Motor neuron (in vitro differentiated cells): ENCODE results near the gene GRB7. TPM values are rescaled to one million over a fixed set of nuclear protein-coding genes. Genes with fewer than 3 reads are reported as not detected.

Experiments used
- ATAC-seq, 8 experiments: fragments of 200-7000 bp; cut with Tn5 transposase; replicated peaks in 6 of 8; 2 replicates each; pipeline ENCODE4 v1.8.0; 2021; ENCODE audit warnings: mild to moderate bottlenecking in 8 of 8, moderate library complexity in 8 of 8
- H3K27ac ChIP-seq, 2 donors: fragments of 250-450 bp; sonication (Bioruptor Pico); 2 replicates each; pipeline ENCODE4 v1.9.0; 2021; ENCODE audit warnings: antibody characterized with exemption in 2 of 2, mild to moderate bottlenecking in 2 of 2, moderate library complexity in 1 of 2
- H3K4me1 ChIP-seq, 2 donors: fragments of 250-450 bp; sonication (Bioruptor Pico); replicated peaks in 1 of 2; 2 replicates each; pipeline ENCODE4 v1.6.1; 2021; ENCODE audit warnings: antibody characterized with exemption in 2 of 2, mild to moderate bottlenecking in 2 of 2, moderate library complexity in 1 of 2
- H3K4me3 ChIP-seq, 5 donors: fragments of 250-450 bp; sonication (Bioruptor Pico); 2 replicates each; pipeline ENCODE4 v1.9.0; 2021; ENCODE audit warnings: antibody characterized with exemption in 5 of 5, mild to moderate bottlenecking in 5 of 5, moderate library complexity in 4 of 5
- WGBS, 10 experiments: fragments of 450-650 bp; shearing (Covaris generic); methylation state at CpG; one replicate each; pipeline ENCODE4 v1.0.0; 2022; 5-methylcytosine and 5-hydroxymethylcytosine counted together
- in situ Hi-C, 9 experiments: fragments of 400-800 bp; cut with MboI; loops; one replicate each; pipeline ENCODE4 v1.15.0; 2021; ENCODE audit warnings: low sequenced_read_pairs in 9 of 9, low pct_unique_long_range_greater_than_20kb in 2 of 9; ENCODE audit not compliant: unreplicated experiment in 9 of 9
- total RNA-seq, 8 experiments: library from RNA; unstranded; fragments of 300-600 nt; gene quantifications; 2 replicates each; pipeline versions ENCODE4 v1.2.3 to v1.2.4, GENCODE V29; 2022

Gene GRB7
- total RNA-seq, 8 experiments from 2014 or later = 0.83 to 2.6 (median 1.8) TPM; not detected in 3

DNA sequence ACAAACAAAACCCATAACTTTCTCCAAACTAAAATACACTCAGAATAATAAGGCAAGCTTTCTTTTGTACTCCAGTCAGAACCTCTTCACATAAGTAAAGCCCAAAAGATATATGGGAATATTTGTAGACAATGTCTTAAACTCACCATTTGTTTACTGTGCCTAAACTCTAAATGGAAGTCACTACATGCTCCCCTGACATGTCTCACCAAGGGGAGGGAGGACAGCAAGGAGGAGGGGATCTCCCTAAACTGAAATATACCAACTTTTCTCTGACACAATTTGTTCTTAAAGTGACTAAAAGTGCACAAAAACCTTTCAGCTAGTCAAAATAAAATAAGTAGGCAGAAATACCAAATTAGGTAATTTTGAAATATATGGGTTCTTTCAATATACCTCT lies 38.5 kb downstream of the GRB7 start:
- in situ Hi-C loops = no loop called here
- Histone ChIP-seq H3K4me1 (no peaks in the 10 kb centered on the region), H3K27ac (no peak overlapping the region), H3K4me3 (no peak overlapping the region)
- no peak for ATAC-seq

DNA sequence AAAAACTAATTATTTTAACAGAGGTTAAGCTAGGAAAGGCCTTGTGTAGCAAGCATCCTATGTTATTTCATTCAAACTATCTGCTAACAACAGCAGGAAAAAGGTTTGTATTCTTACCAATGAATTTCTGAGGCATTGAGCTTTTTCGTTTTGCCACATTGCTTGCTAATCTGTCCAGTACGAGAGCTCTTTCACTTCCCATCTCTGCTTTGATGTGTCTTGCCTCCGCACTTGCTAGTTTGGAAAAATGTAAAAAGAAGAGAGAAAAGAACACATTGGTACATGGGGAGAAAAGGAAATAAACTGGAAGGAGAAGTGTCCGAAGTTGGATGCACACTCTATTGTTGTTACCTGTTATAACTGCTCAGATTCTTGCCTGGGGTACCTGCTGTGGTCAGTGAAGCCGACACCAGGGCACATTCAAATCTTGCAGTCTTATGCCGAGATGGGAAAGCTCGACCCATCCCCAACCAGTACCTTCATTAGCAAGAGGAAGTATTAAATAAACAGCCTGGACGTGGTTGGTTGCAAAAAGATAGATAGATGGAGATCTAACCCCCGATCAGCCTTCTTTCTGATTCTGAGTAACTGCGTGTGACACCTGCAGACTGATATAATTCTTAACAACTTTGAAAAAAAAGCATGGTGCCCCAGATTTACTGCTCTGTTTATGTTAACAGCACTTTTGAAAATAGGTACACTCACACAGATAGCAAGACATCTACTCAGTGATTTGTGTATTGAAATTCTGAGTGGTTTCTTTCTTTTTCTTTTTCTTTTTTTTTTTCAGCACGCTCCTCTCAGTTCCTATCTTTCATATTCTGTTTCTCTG lies 40.0 kb downstream of the GRB7 start:
- in situ Hi-C loops = no loop called here
- H3K4me1 ChIP-seq = no peaks in the 10 kb centered on the region
- no peak overlapping the region for H3K27ac ChIP-seq
- WGBS, 10 experiments = 19 to 72% (median 50%) methylated on average over 5 to 11 of the region's 11 CpGs
- ATAC-seq = no peak
- no peak overlapping the region for H3K4me3 ChIP-seq

DNA sequence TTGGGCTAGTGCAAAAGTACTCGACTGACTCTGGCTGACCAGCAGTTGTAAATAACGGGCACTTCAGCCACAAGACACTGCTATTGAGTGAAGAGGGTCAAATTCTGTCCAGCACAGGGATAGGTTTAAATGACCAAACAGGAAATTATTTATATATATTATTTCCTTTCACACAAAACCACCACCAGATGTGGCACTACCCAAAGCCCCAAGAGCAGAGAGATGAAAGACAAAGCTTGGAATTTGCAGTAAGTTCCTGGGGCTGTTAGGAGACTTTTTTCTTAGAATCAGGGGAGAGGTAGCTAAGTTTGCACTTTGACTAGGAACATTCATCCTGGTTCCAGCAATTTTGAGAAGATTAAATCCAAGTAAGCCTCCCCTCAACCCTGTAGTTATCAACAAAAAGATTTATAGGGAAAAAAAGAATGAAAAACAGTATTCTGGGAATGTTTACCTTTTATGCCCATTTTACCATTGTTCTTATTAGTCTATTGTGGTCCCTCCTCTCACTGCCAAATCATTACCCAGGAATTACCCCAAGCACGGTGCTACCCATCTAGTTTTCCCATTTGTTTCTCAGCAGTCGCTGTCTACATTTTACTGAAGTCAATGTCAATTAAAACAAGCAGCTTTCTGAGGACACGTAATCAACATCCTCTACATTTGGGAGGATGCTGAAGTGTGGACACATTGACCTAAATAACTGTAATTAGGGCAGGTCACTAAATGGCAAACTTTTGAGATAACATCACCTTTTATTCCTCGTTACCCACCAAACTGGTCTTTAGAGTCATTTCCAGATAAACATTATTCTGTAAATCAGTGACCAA lies 43.5 kb downstream of the GRB7 start:
- H3K4me3 ChIP-seq = no peak overlapping the region
- 23 to 81% (median 54%) methylated on average over 2 to 6 of the region's 6 CpGs for WGBS, 10 experiments
- in situ Hi-C loops = no loop called here
- no peak overlapping the region for H3K27ac ChIP-seq
- no peaks in the 10 kb centered on the region for H3K4me1 ChIP-seq
- no peak for ATAC-seq

DNA sequence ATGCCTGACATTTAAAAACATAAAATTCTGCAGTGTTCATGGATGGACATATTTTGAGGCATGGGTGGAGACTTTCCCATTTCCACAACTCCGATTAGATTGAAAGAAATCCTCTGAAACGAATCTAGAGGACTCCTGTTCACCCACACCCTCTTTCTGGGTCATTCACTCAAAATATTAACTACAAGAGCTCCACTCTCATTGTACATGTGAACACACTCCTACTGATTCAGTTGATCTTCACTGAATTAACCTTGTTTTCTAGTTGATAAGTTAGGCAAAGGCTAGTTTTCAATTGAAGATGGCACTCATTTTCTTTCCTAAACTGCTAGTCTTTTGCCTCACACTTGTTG lies 44.1 kb downstream of the GRB7 start:
- WGBS, 10 experiments = 15 to 73% (median 56%) methylated on average over 1 to 2 of the region's 2 CpGs; no CpG with 5 or more reads in 5 of the 10 experiments
- ATAC-seq = no peak
- H3K27ac ChIP-seq = no peak overlapping the region

DNA sequence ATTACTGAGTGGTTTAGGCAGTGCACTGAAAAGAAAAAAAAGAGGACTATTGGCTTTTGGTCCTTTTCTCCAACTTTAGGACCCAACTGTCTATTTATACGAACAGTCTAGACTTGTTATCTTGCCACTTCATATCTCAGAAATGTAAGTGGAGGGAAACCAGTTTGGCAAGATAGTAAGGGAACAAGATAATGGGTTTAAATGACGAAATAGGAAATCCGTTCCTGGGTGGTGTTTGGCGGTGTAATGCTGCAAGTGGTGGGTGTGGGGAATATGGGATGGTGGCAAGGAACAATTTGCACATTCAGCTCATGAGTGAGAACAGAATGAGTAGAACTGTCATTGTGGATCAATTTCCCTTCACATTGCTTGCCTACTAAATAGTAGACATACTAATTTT lies 44.7 kb downstream of the GRB7 start:
- in situ Hi-C loops = no loop called here
- ATAC-seq = no peak
- no peaks in the 10 kb centered on the region for H3K4me1 ChIP-seq
- no peak overlapping the region for H3K27ac ChIP-seq
- no peak overlapping the region for H3K4me3 ChIP-seq
- 25 to 100% (median 75%) methylated on average over 1 to 4 of the region's 4 CpGs; no CpG with 5 or more reads in 3 of the 10 experiments for WGBS, 10 experiments

More for the DNA sequence above, 44.1 kb downstream of the GRB7 start:
- in situ Hi-C loops = no loop called here
- Histone ChIP-seq H3K4me3 (no peak overlapping the region), H3K4me1 (no peaks in the 10 kb centered on the region)

DNA sequence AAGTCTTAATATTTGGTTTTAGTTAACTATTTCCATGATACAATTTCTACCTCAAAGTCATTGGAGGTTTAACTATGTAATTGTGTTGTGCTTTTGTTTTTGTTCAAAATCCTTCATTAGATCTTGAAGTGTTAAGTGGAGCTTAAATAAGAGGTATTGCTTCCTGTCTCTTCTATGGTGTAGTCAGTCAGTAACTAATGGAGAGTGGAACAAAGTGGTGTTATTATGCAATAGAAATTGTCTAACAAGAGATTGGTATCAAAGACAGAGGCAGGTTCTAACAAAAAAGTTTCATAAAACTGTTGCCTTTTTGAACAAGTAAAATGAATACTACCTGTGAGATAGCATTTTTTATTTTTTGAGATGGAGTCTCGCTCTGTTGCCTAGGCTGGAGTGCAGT lies 45.2 kb downstream of the GRB7 start:
- Histone ChIP-seq H3K4me3 (no peak overlapping the region), H3K4me1 (no peaks in the 10 kb centered on the region), H3K27ac (no peak overlapping the region)
- ATAC-seq = no peak
- WGBS, 10 experiments = 67 to 86% (median 75%) methylated on average over 1 of the region's 1 CpG; no CpG with 5 or more reads in 6 of the 10 experiments
- in situ Hi-C loops = no loop called here

DNA sequence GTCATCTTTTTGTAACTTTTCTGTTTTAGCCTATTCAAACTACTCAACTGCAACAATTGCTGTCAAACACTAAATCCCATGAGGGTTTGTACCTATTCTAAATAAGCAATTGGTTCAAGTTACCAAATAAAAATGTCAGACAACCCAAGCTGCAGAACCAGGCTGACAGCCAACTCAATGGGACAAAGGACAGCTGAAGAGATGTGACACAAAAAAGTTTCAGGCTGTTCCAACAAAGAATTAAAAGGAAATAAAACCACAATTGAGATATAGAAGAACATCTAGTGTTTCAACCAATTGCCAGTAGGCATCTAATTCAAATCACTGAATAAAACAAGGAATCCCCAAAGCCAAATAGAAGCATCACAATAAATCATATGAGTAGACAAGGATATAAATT lies 49.3 kb downstream of the GRB7 start:
- ATAC-seq = no peak
- Histone ChIP-seq H3K4me1 (no peaks in the 10 kb centered on the region), H3K4me3 (no peak overlapping the region), H3K27ac (no peak overlapping the region)
- in situ Hi-C loops = no loop called here

DNA sequence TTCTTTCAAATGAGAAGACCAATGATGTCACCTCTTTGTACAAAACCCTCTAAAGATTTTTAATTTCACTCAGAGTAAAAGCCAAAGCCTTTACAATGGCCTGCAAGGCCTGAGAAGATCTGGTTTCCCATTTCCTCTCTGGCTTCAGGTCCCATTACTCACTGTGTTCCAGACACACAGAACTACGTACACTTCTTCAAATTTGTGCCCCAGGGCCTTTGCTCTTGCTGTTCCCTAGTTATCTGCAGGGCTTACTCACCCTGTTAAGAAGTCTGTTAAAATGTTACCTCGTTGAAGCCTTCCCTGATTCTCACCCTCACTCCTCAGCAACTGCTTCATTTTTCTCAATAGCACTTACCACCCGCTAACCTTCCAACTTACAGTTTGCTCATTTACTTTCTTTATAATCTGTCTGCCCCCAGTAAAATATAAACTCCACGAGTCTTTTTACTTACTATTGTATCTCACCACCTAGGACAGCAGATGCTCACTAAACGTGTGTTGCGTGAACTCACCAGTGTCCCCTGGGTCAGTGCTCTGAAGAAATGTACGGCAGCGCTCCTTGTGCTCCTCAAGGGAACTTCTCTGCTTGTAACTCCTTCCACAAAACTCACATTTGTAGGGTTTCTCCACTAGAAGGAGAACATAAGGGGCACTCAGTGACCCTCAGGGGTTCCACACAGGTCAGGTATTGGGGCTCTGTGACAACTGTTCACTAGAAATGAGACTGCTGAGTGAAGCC lies 50.2 kb downstream of the GRB7 start:
- H3K4me3 ChIP-seq = no peak overlapping the region

DNA sequence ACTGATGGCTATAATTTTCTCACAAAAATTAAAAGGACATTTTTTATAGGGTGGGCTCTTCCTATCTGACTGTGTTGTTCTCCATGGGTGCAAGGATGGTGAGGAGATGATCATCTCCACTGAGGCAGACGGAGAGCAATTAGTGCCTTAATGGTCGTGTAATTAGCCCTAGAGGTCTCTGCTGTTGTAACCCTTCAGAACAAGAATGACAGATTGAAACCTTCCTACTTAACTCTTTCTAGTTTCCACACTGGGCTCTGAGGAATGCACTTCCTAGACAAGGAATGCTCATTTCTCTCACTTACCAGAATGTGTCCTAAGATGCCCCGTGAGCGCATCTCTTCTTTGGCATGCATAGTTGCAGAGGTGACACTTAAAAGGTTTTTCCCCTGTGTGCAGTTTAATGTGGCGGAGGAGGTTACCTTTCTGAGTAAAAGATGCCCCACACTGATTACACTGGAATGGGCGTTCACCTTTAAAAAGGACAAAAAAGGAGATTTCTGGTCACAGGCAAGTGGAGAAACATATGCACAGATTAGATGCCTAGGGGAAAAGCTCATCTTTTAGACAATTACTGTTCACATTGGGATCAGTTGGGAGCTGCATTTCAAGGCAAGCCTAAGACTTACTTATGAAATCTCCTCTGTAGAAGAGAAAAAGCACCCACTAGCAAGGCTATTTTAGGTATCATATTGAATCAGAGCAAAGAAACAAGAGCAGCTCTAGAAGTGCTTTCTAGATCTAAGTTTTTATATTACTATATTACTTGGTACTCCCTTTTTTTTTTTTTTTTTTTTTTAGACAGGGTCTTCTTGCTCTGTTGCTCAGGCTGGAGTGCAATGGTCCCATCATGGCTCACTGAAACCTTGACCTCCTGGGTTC lies 53.6 kb downstream of the GRB7 start:
- H3K4me1 ChIP-seq = no peaks in the 10 kb centered on the region
- no peak overlapping the region for H3K4me3 ChIP-seq
- ATAC-seq = no peak
- in situ Hi-C loops = no loop called here
- WGBS, 10 experiments = 27 to 78% (median 60%) methylated on average over 1 to 6 of the region's 6 CpGs; no CpG with 5 or more reads in 1 of the 10 experiments
- no peak overlapping the region for H3K27ac ChIP-seq

More for the DNA sequence above, 50.2 kb downstream of the GRB7 start:
- 33 to 100% (median 76%) methylated on average over 3 to 8 of the region's 8 CpGs; no CpG with 5 or more reads in 2 of the 10 experiments for WGBS, 10 experiments
- no peaks in the 10 kb centered on the region for H3K4me1 ChIP-seq
- in situ Hi-C loops = no loop called here
- no peak for ATAC-seq
- no peak overlapping the region for H3K27ac ChIP-seq

DNA sequence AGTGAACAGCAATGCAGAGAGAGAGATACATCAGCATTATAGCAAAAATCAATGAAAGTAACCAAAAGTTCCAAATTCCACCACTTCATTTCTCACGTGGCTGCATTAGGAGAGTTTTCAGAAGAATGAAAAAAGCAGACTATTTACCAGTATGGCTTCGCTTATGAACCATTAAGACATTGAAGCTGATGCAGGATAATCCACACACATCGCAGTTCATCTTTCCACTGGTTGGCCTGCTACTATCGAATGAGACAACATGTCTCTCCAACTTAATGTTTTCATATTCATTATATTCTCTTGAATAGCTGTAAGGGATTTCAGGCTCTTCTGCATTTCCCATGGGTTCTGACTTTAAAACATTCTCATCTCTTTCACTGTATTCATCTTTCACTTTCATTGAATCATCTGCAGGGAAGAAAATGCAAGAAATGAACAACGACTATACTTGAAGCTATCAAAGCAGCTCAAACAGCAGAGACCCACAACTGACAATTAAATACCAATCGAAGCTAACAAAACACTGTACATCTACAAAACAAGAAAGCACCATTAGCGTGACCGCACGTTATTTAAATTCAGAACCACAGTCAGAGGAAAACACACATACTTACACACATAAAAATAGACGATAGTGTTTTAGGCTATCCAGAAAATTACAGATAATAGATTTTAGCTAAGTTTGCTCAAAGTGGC lies 54.9 kb downstream of the GRB7 start:
- in situ Hi-C loops = no loop called here
- WGBS, 10 experiments = 21 to 93% (median 74%) methylated on average over 3 to 10 of the region's 10 CpGs
- no peak overlapping the region for H3K4me3 ChIP-seq
- ATAC-seq = peak in 1 of 8 experiments; percentile 59
- no peak overlapping the region for H3K27ac ChIP-seq
- no peaks in the 10 kb centered on the region for H3K4me1 ChIP-seq

DNA sequence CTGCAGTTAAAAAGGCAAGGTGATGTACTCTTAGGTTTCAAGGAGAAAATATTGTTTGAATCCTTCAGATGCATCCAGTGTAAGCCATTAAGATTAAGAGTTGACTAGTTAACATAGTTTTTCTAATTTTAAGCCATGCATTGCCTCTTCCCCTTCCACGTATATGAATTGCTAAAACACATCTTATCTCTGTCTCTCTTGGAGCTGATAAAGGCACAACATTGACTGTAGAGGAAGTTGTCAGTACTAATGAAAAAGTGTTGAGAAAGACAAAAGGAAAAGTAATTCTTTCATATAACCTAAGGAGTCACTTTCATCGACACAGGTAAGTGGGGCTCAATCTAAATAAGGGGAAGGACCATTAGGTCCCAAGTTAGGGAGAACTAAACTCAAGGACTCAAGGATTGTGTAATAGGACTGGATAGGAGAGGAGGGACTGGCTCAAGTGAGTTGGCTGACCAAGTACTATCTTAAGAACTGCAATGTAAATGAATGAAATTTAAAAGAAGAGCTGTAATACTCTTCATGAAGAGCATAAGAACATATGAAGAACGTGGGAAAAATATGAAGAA lies 55.6 kb downstream of the GRB7 start:
- no peak for ATAC-seq
- no peak overlapping the region for H3K27ac ChIP-seq
- 0 to 77% (median 47%) methylated on average over 1 to 3 of the region's 3 CpGs for WGBS, 10 experiments
- H3K4me3 ChIP-seq = no peak overlapping the region
- no peaks in the 10 kb centered on the region for H3K4me1 ChIP-seq
- in situ Hi-C loops = no loop called here
